K562 (cell line): ENCODE measurements around the gene LRRC4C.

Source experiments
- ATF1 ChIP-seq, 2 experiments: fragments of 450-650 bp in 1 of 2; IDR thresholded peaks; 2 replicates each; pipeline ENCODE4 v1.6.1; 2016; ENCODE audit warnings: missing compliant biosample characterization in 1 of 2, missing genetic modification characterization in 1 of 2
- HMG20A ChIP-seq: fragments of 450-650 bp; formaldehyde crosslinking; conservative IDR thresholded peaks from 2 replicates; pipeline ENCODE4 v1.4.0; 2020; ENCODE audit warnings: mild to moderate bottlenecking, mixed read lengths
- KDM1A ChIP-seq, 2 experiments: fragments of 450-650 bp; IDR thresholded peaks; 2 replicates each; pipeline ENCODE4 v1.6.1; 2016; ENCODE audit warnings: mild to moderate bottlenecking in 2 of 2
- MAFG ChIP-seq: fragments of 450-650 bp; conservative IDR thresholded peaks from 2 replicates; pipeline ENCODE4 v1.6.1; 2016; ENCODE audit warnings: missing genetic modification characterization, missing compliant biosample characterization
- POLR2A ChIP-seq: fragments of 450-650 bp; conservative IDR thresholded peaks from 2 replicates; pipeline ENCODE4 v1.6.1; 2016
- POLR2G ChIP-seq: fragments of 200-400 bp; formaldehyde crosslinking; IDR thresholded peaks from 2 replicates; pipeline ENCODE4 v1.6.1; 2017; ENCODE audit warnings: low read depth, mild to moderate bottlenecking, antibody characterized with exemption, low read length, moderate library complexity
- ZNF124 ChIP-seq: sonication (generic); formaldehyde crosslinking; IDR thresholded peaks from 2 replicates; pipeline ENCODE4 v1.8.1; 2022; ENCODE audit warnings: missing genetic modification reagents
- ZNF830 ChIP-seq: fragments of 250-450 bp; sonication (Bioruptor Pico); IDR thresholded peaks from 2 replicates; pipeline ENCODE4 v1.5.0; 2021; ENCODE audit warnings: mild to moderate bottlenecking
- TF ChIP-seq, protein P1 (sequence below), 3 experiments: IDR thresholded peaks in 2 of 3; conservative IDR thresholded peaks in 1 of 3; 2 replicates each; pipeline ENCODE4 v1.5.1; 2011 to 2012; ENCODE audit warnings: low read length in 3 of 3, mild to moderate bottlenecking in 3 of 3, control low read depth in 2 of 3, improper control_type of control experiment in 1 of 3, inconsistent platforms in 1 of 3, low read depth in 1 of 3, mixed read lengths in 1 of 3, moderate library complexity in 1 of 3; ENCODE audit not compliant: insufficient read depth in 2 of 3
- TF ChIP-seq, protein P2 (sequence below): IDR thresholded peaks from 2 replicates; pipeline ENCODE4 v1.6.1; 2016; ENCODE audit warnings: missing genetic modification characterization, missing compliant biosample characterization
- TF ChIP-seq, protein P3 (sequence below): sonication (generic); formaldehyde crosslinking; IDR thresholded peaks from 2 replicates; pipeline ENCODE4 v1.8.0; 2022; ENCODE audit warnings: missing genetic modification reagents, mild to moderate bottlenecking, moderate library complexity, borderline replicate concordance

DNA sequence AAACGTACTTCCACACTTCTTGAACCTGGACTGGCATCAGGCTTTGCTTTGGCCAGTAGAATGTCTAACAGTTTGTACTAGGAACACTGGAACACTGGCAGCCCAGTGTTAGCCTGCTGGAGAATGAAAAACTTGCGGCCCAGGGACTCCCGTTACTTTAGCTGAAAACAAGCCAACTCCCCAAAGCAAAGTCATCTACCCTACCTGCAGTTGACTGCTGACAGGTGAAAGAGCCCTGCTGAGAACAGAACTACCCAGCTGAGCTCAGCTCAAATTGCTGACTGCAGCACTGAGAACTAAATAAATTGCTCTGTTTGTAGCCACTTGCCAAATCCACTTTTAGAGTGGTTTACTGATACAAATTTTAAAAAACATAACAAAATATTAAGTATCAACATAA lies 342.5 kb downstream of the LRRC4C start:
- TF ChIP-seq ATF1 (CRISPR knock-in tag; IDR thresholded peaks at IDR 0.05) = no peak
- no peak for TF ChIP-seq ATF1 (tag; IDR thresholded peaks at IDR 0.05)
- TF ChIP-seq, protein P1, sequence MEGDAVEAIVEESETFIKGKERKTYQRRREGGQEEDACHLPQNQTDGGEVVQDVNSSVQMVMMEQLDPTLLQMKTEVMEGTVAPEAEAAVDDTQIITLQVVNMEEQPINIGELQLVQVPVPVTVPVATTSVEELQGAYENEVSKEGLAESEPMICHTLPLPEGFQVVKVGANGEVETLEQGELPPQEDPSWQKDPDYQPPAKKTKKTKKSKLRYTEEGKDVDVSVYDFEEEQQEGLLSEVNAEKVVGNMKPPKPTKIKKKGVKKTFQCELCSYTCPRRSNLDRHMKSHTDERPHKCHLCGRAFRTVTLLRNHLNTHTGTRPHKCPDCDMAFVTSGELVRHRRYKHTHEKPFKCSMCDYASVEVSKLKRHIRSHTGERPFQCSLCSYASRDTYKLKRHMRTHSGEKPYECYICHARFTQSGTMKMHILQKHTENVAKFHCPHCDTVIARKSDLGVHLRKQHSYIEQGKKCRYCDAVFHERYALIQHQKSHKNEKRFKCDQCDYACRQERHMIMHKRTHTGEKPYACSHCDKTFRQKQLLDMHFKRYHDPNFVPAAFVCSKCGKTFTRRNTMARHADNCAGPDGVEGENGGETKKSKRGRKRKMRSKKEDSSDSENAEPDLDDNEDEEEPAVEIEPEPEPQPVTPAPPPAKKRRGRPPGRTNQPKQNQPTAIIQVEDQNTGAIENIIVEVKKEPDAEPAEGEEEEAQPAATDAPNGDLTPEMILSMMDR (IDR thresholded peaks at IDR 0.05 in 2 of 3, conservative IDR thresholded peaks at IDR 0.05 in 1 of 3; ENCODE audit: insufficient read depth in 2 of 3, low read depth in 1 of 3, low read length in 3 of 3) = no peak
- TF ChIP-seq, protein P2, sequence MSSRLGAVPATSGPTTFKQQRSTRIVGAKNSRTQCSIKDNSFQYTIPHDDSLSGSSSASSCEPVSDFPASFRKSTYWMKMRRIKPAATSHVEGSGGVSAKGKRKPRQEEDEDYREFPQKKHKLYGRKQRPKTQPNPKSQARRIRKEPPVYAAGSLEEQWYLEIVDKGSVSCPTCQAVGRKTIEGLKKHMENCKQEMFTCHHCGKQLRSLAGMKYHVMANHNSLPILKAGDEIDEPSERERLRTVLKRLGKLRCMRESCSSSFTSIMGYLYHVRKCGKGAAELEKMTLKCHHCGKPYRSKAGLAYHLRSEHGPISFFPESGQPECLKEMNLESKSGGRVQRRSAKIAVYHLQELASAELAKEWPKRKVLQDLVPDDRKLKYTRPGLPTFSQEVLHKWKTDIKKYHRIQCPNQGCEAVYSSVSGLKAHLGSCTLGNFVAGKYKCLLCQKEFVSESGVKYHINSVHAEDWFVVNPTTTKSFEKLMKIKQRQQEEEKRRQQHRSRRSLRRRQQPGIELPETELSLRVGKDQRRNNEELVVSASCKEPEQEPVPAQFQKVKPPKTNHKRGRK = no peak
- no peak for TF ChIP-seq HMG20A (CRISPR knock-in tag)
- no peak for TF ChIP-seq KDM1A (IDR thresholded peaks at IDR 0.05)
- TF ChIP-seq POLR2G = no peak
- no peak for TF ChIP-seq ZNF830 (CRISPR knock-in tag)
- TF ChIP-seq ZNF124 (CRISPR knock-in tag) = no peak
- TF ChIP-seq MAFG (tag) = no peak
- TF ChIP-seq, protein P3, sequence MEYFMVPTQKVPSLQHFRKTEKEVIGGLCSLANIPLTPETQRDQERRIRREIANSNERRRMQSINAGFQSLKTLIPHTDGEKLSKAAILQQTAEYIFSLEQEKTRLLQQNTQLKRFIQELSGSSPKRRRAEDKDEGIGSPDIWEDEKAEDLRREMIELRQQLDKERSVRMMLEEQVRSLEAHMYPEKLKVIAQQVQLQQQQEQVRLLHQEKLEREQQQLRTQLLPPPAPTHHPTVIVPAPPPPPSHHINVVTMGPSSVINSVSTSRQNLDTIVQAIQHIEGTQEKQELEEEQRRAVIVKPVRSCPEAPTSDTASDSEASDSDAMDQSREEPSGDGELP (CRISPR knock-in tag) = no peak
- TF ChIP-seq POLR2A = no peak
